GM12878 (cell line): ENCODE data around the gene BNIP2. TPM values are rescaled to one million over a fixed set of nuclear protein-coding genes. Genes with fewer than 3 reads are reported as not detected.

Source experiments
- ATF7 ChIP-seq: fragments of 450-650 bp; IDR thresholded peaks from 2 replicates; pipeline ENCODE4 v1.6.1; 2016; ENCODE audit warnings: low read depth, mild to moderate bottlenecking
- BACH1 ChIP-seq: fragments of 450-650 bp; IDR thresholded peaks from 2 replicates; pipeline ENCODE4 v1.6.1; 2017; ENCODE audit warnings: mild to moderate bottlenecking, borderline replicate concordance
- BCL11A ChIP-seq: IDR thresholded peaks from 2 replicates; pipeline ENCODE4 v1.6.1; 2011; ENCODE audit warnings: low read depth, low read length
- BHLHE40 ChIP-seq, 2 experiments: fragments of 450-650 bp in 1 of 2; IDR thresholded peaks; 2 replicates each; pipeline ENCODE4 v1.6.1; 2011 to 2017; ENCODE audit warnings: low read depth in 2 of 2, borderline replicate concordance in 1 of 2, improper control_type of control experiment in 1 of 2, low read length in 1 of 2, mild to moderate bottlenecking in 1 of 2
- CBFB ChIP-seq: IDR thresholded peaks from 2 replicates; pipeline ENCODE4 v1.6.1; 2016; ENCODE audit warnings: antibody characterized with exemption, low read depth
- DPF2 ChIP-seq: fragments of 450-650 bp; IDR thresholded peaks from 2 replicates; pipeline ENCODE4 v1.6.1; 2017; ENCODE audit warnings: mild to moderate bottlenecking
- EP300 ChIP-seq, 2 experiments: fragments of 150-350 bp in 1 of 2; IDR thresholded peaks; 2 replicates each; pipeline ENCODE4 v1.6.1; 2011 to 2012; ENCODE audit warnings: low read depth in 2 of 2, low read length in 2 of 2, borderline replicate concordance in 1 of 2, improper control_type of control experiment in 1 of 2, inconsistent platforms in 1 of 2; ENCODE audit not compliant: control insufficient read depth in 1 of 2
- IKZF2 ChIP-seq, 2 experiments: fragments of 450-650 bp; IDR thresholded peaks; 2 replicates each; pipeline ENCODE4 v1.6.1; 2017; ENCODE audit warnings: mild to moderate bottlenecking in 2 of 2, moderate library complexity in 2 of 2
- JUND ChIP-seq: IDR thresholded peaks from 2 replicates; pipeline ENCODE4 v1.6.1; 2012; ENCODE audit warnings: low read depth, mild to moderate bottlenecking, low read length, improper control_type of control experiment, moderate library complexity
- KAT2A ChIP-seq: conservative IDR thresholded peaks from 2 replicates; pipeline ENCODE4 v1.6.1; 2011; ENCODE audit warnings: low read depth, low read length; ENCODE audit not compliant: control insufficient read depth
- KDM1A ChIP-seq: fragments of 200-600 bp; sonication (generic); IDR thresholded peaks from 2 replicates; pipeline ENCODE4 v1.6.1; 2016; ENCODE audit warnings: borderline replicate concordance
- MXI1 ChIP-seq: fragments of 150-350 bp; IDR thresholded peaks from 2 replicates; pipeline ENCODE4 v1.6.1; 2011; ENCODE audit warnings: low read depth, mild to moderate bottlenecking, inconsistent platforms, low read length, improper control_type of control experiment
- NBN ChIP-seq: fragments of 450-650 bp; IDR thresholded peaks from 2 replicates; pipeline ENCODE4 v1.6.1; 2016
- NRF1 ChIP-seq: conservative IDR thresholded peaks from 2 replicates; pipeline ENCODE4 v1.6.1; 2011; ENCODE audit warnings: mild to moderate bottlenecking, low read depth, low read length, improper control_type of control experiment
- POLR2A ChIP-seq: IDR thresholded peaks from 2 replicates; pipeline ENCODE4 v1.6.1; 2011; ENCODE audit warnings: low read depth, mild to moderate bottlenecking, low read length
- RFX5 ChIP-seq: IDR thresholded peaks from 2 replicates; pipeline ENCODE4 v1.6.1; 2011; ENCODE audit warnings: low read depth, low read length, improper control_type of control experiment
- SMAD5 ChIP-seq: IDR thresholded peaks from 2 replicates; pipeline ENCODE4 v1.6.1; 2016; ENCODE audit warnings: antibody characterized with exemption, low read depth
- SP1 ChIP-seq: IDR thresholded peaks from one replicate; pipeline ENCODE4 v1.6.1; 2011; ENCODE audit warnings: low read depth, low read length
- SRF ChIP-seq, 2 experiments: IDR thresholded peaks; 2 replicates each; pipeline ENCODE4 v1.6.1; 2011; ENCODE audit warnings: low read depth in 2 of 2, low read length in 2 of 2, mild to moderate bottlenecking in 1 of 2, moderate library complexity in 1 of 2
- STAT3 ChIP-seq: IDR thresholded peaks from 2 replicates; pipeline ENCODE4 v1.6.1; 2011; ENCODE audit warnings: low read depth, low read length, improper control_type of control experiment
- TCF12 ChIP-seq: IDR thresholded peaks from 2 replicates; pipeline ENCODE4 v1.6.1; 2011; ENCODE audit warnings: low read depth, mild to moderate bottlenecking, low read length
- TCF3 ChIP-seq: IDR thresholded peaks from 2 replicates; pipeline ENCODE4 v1.6.1; 2012; ENCODE audit warnings: low read depth, mild to moderate bottlenecking, low read length, borderline replicate concordance; ENCODE audit not compliant: insufficient read depth
- YBX1 ChIP-seq: fragments of 450-650 bp; IDR thresholded peaks from 2 replicates; pipeline ENCODE4 v1.6.1; 2016; ENCODE audit warnings: antibody characterized with exemption
- ZZZ3 ChIP-seq: IDR thresholded peaks from 2 replicates; pipeline ENCODE4 v1.6.1; 2011; ENCODE audit warnings: low read depth; ENCODE audit not compliant: control insufficient read depth, insufficient read length
- polyA plus RNA-seq, 11 experiments: library from polyadenylated mRNA; depleted of rRNA in 4 of 11; unstranded in 6 of 11; stranded (reverse) in 5 of 11; fragments of >200 nt; fragmentation: Nextera tagmentation in 4 of 11; fragmentation: Illumina TruSeq in 1 of 11; extraction: Ambion mirVana in 4 of 11; extraction: Trizol in 1 of 11; gene quantifications; 1 replicate in 1 of 11; 2 replicates in 10 of 11; pipeline versions ENCODE4 v1.2.1 to v1.2.3, GENCODE V29; 2011 to 2016; ENCODE audit warnings: inconsistent platforms in 2 of 11, missing spikeins in 2 of 11, low read depth in 1 of 11
- total RNA-seq, 4 experiments: library from RNA; depleted of rRNA in 3 of 4; stranded (reverse); fragments of >200 nt in 3 of 4; fragmentation: Illumina TruSeq in 1 of 4; extraction: Trizol in 1 of 4; gene quantifications; 2 replicates each; pipeline versions ENCODE4 v1.2.1 to v1.2.3, GENCODE V29; 2013 to 2021
- TF ChIP-seq, protein P1 (sequence below): fragments of 450-650 bp; IDR thresholded peaks from 2 replicates; pipeline ENCODE4 v1.6.1; 2017; ENCODE audit warnings: mild to moderate bottlenecking
- TF ChIP-seq, protein P2 (sequence below): fragments of 450-650 bp; IDR thresholded peaks from 2 replicates; pipeline ENCODE4 v1.6.1; 2016; ENCODE audit warnings: mild to moderate bottlenecking, moderate library complexity, borderline replicate concordance

The BNIP2 gene
- total and polyA plus RNA-seq, 10 of the 15 experiments (the other 5 are each of a cell fraction or from before 2014, with no cell fraction given) = 29.9 to 122 (median 67.7) TPM

DNA sequence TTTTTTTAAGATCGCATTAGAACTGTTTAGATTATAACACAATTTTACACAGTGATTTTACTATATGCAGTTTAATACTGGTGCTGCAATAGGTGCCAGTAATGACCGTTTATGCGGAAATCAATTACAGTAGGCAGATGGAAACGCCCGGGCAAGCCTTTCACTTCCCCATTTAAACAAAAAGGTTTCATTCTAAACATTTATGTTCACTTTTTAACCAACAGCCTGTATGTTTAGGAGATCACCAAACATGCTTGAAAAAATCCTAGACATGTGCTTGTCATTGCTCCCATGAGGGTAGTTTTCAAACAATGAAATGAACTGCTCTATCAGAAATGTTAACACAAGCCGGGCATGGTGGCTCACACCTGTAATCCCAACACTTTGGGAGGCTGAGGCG, 2.7 kb downstream of the BNIP2 start (continued):
- TF ChIP-seq DPF2 (peak; percentile 82), BACH1 (0 out of 2 replicates have a peak, but pooled peaks have one; percentile 20), NRF1 (no peak), STAT3 (no peak), SRF (IDR thresholded peaks at IDR 0.05; ENCODE audit: low read depth in 2 of 2, low read length in 2 of 2) (no peak), IKZF2 (IDR thresholded peaks at IDR 0.05) (peak; percentile 29 to 45; a peak in 2 of 4 replicates), SMAD5 (no peak), KAT2A (no peak), CBFB (no peak), ATF7 (peak; percentile 50; the same call in 1 of the 2 replicates), BCL11A (0 out of 2 replicates have a peak, but pooled peaks have one; percentile 30), ZZZ3 (no peak), KDM1A (no peak), YBX1 (no peak), MXI1 (peak; percentile 24; the same call in 1 of the 2 replicates), SP1 (no peak), TCF12 (no peak), NBN (no peak), TCF3 (no peak), BHLHE40 (IDR thresholded peaks at IDR 0.05; ENCODE audit: borderline replicate concordance in 1 of 2, low read depth in 2 of 2, low read length in 1 of 2) (0 out of 4 replicates have a peak, but pooled peaks of 1 of the 2 experiments have one; percentile 18), JUND (no peak), RFX5 (no peak), EP300 (IDR thresholded peaks at IDR 0.05; ENCODE audit: borderline replicate concordance in 1 of 2, control insufficient read depth in 1 of 2, low read depth in 2 of 2, low read length in 2 of 2) (0 out of 4 replicates have a peak, but pooled peaks have one; percentile 23 to 30), POLR2A (no peak)
- TF ChIP-seq, protein P1, sequence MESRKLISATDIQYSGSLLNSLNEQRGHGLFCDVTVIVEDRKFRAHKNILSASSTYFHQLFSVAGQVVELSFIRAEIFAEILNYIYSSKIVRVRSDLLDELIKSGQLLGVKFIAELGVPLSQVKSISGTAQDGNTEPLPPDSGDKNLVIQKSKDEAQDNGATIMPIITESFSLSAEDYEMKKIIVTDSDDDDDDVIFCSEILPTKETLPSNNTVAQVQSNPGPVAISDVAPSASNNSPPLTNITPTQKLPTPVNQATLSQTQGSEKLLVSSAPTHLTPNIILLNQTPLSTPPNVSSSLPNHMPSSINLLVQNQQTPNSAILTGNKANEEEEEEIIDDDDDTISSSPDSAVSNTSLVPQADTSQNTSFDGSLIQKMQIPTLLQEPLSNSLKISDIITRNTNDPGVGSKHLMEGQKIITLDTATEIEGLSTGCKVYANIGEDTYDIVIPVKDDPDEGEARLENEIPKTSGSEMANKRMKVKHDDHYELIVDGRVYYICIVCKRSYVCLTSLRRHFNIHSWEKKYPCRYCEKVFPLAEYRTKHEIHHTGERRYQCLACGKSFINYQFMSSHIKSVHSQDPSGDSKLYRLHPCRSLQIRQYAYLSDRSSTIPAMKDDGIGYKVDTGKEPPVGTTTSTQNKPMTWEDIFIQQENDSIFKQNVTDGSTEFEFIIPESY = no peak
- TF ChIP-seq, protein P2, sequence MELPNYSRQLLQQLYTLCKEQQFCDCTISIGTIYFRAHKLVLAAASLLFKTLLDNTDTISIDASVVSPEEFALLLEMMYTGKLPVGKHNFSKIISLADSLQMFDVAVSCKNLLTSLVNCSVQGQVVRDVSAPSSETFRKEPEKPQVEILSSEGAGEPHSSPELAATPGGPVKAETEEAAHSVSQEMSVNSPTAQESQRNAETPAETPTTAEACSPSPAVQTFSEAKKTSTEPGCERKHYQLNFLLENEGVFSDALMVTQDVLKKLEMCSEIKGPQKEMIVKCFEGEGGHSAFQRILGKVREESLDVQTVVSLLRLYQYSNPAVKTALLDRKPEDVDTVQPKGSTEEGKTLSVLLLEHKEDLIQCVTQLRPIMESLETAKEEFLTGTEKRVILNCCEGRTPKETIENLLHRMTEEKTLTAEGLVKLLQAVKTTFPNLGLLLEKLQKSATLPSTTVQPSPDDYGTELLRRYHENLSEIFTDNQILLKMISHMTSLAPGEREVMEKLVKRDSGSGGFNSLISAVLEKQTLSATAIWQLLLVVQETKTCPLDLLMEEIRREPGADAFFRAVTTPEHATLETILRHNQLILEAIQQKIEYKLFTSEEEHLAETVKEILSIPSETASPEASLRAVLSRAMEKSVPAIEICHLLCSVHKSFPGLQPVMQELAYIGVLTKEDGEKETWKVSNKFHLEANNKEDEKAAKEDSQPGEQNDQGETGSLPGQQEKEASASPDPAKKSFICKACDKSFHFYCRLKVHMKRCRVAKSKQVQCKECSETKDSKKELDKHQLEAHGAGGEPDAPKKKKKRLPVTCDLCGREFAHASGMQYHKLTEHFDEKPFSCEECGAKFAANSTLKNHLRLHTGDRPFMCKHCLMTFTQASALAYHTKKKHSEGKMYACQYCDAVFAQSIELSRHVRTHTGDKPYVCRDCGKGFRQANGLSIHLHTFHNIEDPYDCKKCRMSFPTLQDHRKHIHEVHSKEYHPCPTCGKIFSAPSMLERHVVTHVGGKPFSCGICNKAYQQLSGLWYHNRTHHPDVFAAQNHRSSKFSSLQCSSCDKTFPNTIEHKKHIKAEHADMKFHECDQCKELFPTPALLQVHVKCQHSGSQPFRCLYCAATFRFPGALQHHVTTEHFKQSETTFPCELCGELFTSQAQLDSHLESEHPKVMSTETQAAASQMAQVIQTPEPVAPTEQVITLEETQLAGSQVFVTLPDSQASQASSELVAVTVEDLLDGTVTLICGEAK = no peak; the same call in 1 of the 2 replicates
